ENCODE data around the gene PLEKHA7. TPM values are rescaled to one million over a fixed set of nuclear protein-coding genes. Genes with fewer than 3 reads are reported as not detected.
A peak's percentile ranks its signal among the peaks of the same experiment; 100 is the strongest.

The PLEKHA7 gene
- total and polyA plus RNA-seq, 2 of the 13 experiments (the other 11 are each of a cell fraction or from before 2014, with no cell fraction given): 17.5 to 18.7 TPM

DNA sequence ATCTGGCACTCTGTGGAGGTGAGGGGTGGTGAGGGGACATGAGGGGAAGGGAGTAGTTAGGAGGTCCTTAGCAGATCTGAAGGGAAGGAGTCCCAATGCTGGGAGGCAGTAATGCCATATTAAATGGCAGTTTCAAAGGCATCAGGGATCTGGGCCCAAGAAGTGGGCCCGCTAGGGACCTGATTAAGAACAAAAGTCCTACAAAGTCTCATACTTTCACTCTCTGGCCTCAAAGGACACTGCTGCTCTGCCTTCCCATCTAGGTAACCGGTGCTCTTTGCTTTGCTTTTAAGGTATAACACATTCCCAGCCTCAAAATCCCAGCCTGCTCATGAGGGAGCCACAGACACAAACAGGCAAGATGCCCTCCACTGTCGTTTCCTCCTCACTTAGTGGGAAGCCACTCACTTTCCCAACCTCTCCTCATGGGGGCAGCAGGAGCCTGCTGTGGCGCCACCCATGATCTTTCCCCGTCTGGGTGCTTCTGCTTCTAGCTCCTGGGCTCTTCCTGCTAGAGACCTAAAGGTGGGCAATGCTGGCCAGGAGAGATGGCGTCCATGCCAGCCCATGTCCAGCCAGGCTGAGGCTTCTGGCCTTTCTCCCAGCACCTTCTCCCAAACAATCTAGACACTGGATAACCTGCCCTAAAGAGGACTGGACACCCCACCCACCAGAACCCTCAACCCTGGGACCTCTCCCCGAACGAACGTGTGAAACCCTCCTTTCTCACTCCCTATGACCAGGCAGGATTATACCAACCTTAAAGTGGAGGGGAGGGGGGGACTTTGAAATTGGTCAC is 68.3 kb downstream of the PLEKHA7 start (continued):
- TF ChIP-seq, protein P1, sequence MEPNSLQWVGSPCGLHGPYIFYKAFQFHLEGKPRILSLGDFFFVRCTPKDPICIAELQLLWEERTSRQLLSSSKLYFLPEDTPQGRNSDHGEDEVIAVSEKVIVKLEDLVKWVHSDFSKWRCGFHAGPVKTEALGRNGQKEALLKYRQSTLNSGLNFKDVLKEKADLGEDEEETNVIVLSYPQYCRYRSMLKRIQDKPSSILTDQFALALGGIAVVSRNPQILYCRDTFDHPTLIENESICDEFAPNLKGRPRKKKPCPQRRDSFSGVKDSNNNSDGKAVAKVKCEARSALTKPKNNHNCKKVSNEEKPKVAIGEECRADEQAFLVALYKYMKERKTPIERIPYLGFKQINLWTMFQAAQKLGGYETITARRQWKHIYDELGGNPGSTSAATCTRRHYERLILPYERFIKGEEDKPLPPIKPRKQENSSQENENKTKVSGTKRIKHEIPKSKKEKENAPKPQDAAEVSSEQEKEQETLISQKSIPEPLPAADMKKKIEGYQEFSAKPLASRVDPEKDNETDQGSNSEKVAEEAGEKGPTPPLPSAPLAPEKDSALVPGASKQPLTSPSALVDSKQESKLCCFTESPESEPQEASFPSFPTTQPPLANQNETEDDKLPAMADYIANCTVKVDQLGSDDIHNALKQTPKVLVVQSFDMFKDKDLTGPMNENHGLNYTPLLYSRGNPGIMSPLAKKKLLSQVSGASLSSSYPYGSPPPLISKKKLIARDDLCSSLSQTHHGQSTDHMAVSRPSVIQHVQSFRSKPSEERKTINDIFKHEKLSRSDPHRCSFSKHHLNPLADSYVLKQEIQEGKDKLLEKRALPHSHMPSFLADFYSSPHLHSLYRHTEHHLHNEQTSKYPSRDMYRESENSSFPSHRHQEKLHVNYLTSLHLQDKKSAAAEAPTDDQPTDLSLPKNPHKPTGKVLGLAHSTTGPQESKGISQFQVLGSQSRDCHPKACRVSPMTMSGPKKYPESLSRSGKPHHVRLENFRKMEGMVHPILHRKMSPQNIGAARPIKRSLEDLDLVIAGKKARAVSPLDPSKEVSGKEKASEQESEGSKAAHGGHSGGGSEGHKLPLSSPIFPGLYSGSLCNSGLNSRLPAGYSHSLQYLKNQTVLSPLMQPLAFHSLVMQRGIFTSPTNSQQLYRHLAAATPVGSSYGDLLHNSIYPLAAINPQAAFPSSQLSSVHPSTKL (CRISPR knock-in tag; IDR thresholded peaks at IDR 0.05): 0 out of 2 replicates have a peak, but pooled peaks have one; percentile 29
- no peak for TF ChIP-seq ZNF468 (CRISPR knock-in tag; IDR thresholded peaks at IDR 0.05)
- peak; percentile 36 for TF ChIP-seq ZNF781 (CRISPR knock-in tag; IDR thresholded peaks at IDR 0.05; ENCODE audit: borderline replicate concordance, not compliant biosample characterization)
- peak; percentile 47; the same call in 1 of the 2 replicates for TF ChIP-seq PITX1 (CRISPR knock-in tag; IDR thresholded peaks at IDR 0.05)
- 0 out of 2 replicates have a peak, but pooled peaks have one; percentile 30 for TF ChIP-seq ZNF761 (CRISPR knock-in tag; conservative IDR thresholded peaks at IDR 0.05)
- no peak for TF ChIP-seq HOXA7 (CRISPR knock-in tag; IDR thresholded peaks at IDR 0.05)
- 0 out of 2 replicates have a peak, but pooled peaks have one; percentile 35 for TF ChIP-seq IRF9 (CRISPR knock-in tag; IDR thresholded peaks at IDR 0.05; ENCODE audit: borderline replicate concordance)
- 0 out of 2 replicates have a peak, but pooled peaks have one; percentile 25 for TF ChIP-seq KLF6 (CRISPR knock-in tag; IDR thresholded peaks at IDR 0.05)
- 0 out of 2 replicates have a peak, but pooled peaks have one; percentile 57 for TF ChIP-seq SALL2 (CRISPR knock-in tag; IDR thresholded peaks at IDR 0.05)
- peak; percentile 40 for TF ChIP-seq ZNF687 (CRISPR knock-in tag; IDR thresholded peaks at IDR 0.05)
- peak in 1 of 2 experiments; percentile 69; a peak in 2 of 4 replicates for TF ChIP-seq HMGXB4 (CRISPR knock-in tag; IDR thresholded peaks at IDR 0.05; ENCODE audit: borderline replicate concordance in 1 of 2, low read depth in 1 of 2)
- TF ChIP-seq FOXA3 (CRISPR knock-in tag; IDR thresholded peaks at IDR 0.05): peak; percentile 13; the same call in 1 of the 2 replicates
- TF ChIP-seq RAD21 (CRISPR knock-in tag; IDR thresholded peaks at IDR 0.05): peak; percentile 94
- TF ChIP-seq THAP11 (CRISPR knock-in tag; IDR thresholded peaks at IDR 0.05): no peak; the same call in 1 of the 2 replicates
- TF ChIP-seq, protein P2, sequence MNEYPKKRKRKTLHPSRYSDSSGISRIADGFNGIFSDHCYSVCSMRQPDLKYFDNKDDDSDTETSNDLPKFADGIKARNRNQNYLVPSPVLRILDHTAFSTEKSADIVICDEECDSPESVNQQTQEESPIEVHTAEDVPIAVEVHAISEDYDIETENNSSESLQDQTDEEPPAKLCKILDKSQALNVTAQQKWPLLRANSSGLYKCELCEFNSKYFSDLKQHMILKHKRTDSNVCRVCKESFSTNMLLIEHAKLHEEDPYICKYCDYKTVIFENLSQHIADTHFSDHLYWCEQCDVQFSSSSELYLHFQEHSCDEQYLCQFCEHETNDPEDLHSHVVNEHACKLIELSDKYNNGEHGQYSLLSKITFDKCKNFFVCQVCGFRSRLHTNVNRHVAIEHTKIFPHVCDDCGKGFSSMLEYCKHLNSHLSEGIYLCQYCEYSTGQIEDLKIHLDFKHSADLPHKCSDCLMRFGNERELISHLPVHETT (CRISPR knock-in tag; conservative IDR thresholded peaks at IDR 0.05): no peak
